PC-3 (cell line): ENCODE results near the gene CERT1. TPM values are rescaled to one million over a fixed set of nuclear protein-coding genes. Genes with fewer than 3 reads are reported as not detected.

Source experiments
- ATAC-seq: fragments of 200-7000 bp; cut with Tn5 transposase; 2 replicates; pipeline ENCODE4 v1.9.1; 2020; ENCODE audit warnings: mild to moderate bottlenecking, moderate library complexity
- BruUV-seq: library from RNA; stranded (reverse); fragments of 400-500 nt; replicated peaks from 2 replicates; lab custom pipeline; 2021; lab: Mats Ljungman, UMichigan
- CTCF ChIA-PET: fragments of 300-600 bp; sonication (Branson Sonifier 250); formaldehyde crosslinking; loops from one replicate; lab custom pipeline; 2022; ENCODE audit warnings: antibody characterized with exemption; lab: Charles Lee
- POLR2A ChIA-PET: fragments of 300-600 bp; sonication (Branson Sonifier 250); formaldehyde crosslinking; loops from one replicate; lab custom pipeline; 2022; ENCODE audit warnings: antibody characterized with exemption; ENCODE audit not compliant: unreplicated experiment; lab: Charles Lee
- DNase-seq: peaks from one replicate; pipeline ENCODE4 v3.0.0-alpha.2; 2015
- H2AFZ ChIP-seq: fragments of 300-600 bp; sonication (generic); 2 replicates; pipeline ENCODE4 v1.6.0; 2016; ENCODE audit warnings: antibody characterized with exemption, low read length
- H3F3A ChIP-seq: fragments of 300-600 bp; sonication (generic); one replicate; pipeline ENCODE4 v1.6.0; 2017; ENCODE audit warnings: antibody characterized with exemption, low read length, control low read depth, mild to moderate bottlenecking; ENCODE audit not compliant: unreplicated experiment
- H3K27ac ChIP-seq: fragments of 300-600 bp; sonication (generic); 2 replicates; pipeline ENCODE4 v1.5.1; 2016; ENCODE audit warnings: mild to moderate bottlenecking, low read length
- H3K27me3 ChIP-seq: fragments of 300-600 bp; sonication (generic); 2 replicates; pipeline ENCODE4 v1.6.1; 2016; ENCODE audit warnings: low read length, mixed read lengths
- H3K36me3 ChIP-seq: fragments of 300-600 bp; sonication (generic); 2 replicates; pipeline ENCODE4 v1.6.1; 2016; ENCODE audit warnings: low read depth, mixed run types, low read length, mixed read lengths
- H3K4me1 ChIP-seq: fragments of 300-600 bp; sonication (generic); 2 replicates; pipeline ENCODE4 v1.5.1; 2016; ENCODE audit warnings: low read length; ENCODE audit not compliant: insufficient read depth
- H3K4me2 ChIP-seq: fragments of 300-600 bp; sonication (generic); 2 replicates; pipeline ENCODE4 v1.6.0; 2016; ENCODE audit warnings: low read length
- H3K4me3 ChIP-seq: fragments of 300-600 bp; sonication (generic); 2 replicates; pipeline ENCODE4 v1.5.1; 2016; ENCODE audit warnings: mild to moderate bottlenecking, low read length, mixed read lengths
- H3K79me2 ChIP-seq: fragments of 300-600 bp; sonication (generic); 2 replicates; pipeline ENCODE4 v1.6.1; 2017; ENCODE audit warnings: low read length, mixed read lengths
- H3K9ac ChIP-seq: fragments of 300-600 bp; sonication (generic); 2 replicates; pipeline ENCODE4 v1.6.0; 2016; ENCODE audit warnings: mild to moderate bottlenecking, low read length
- H3K9me2 ChIP-seq: fragments of 300-600 bp; sonication (generic); replicated peaks from 2 replicates; pipeline ENCODE4 v1.6.1; 2016; ENCODE audit warnings: mixed run types, low read length, mixed read lengths
- H3K9me3 ChIP-seq: fragments of 300-600 bp; sonication (generic); 2 replicates; pipeline ENCODE4 v1.6.1; 2016; ENCODE audit warnings: low read length, mixed read lengths
- H4K20me1 ChIP-seq: fragments of 300-600 bp; sonication (generic); 2 replicates; pipeline ENCODE4 v1.6.1; 2016; ENCODE audit warnings: low read length, mixed read lengths
- EZH2 ChIP-seq: fragments of 300-600 bp; sonication (generic); IDR thresholded peaks from one replicate; pipeline ENCODE4 v1.6.1; 2017; ENCODE audit warnings: antibody characterized with exemption, mild to moderate bottlenecking, low read length; ENCODE audit not compliant: unreplicated experiment
- EZH2phosphoT487 ChIP-seq: fragments of 300-600 bp; sonication (generic); IDR thresholded peaks from 2 replicates; pipeline ENCODE4 v1.6.1; 2018; ENCODE audit warnings: mild to moderate bottlenecking, antibody characterized with exemption, low read length, borderline replicate concordance
- intact Hi-C: fragments of 100-400 bp; cut with micrococcal nuclease; formaldehyde crosslinking; loops from 2 replicates; pipeline ENCODE4 v1.9.0; 2023
- total RNA-seq: library from RNA; depleted of rRNA; stranded (reverse); fragments of >200 nt; gene quantifications from 2 replicates; pipeline ENCODE4 v1.2.3, GENCODE V29; 2014
- TF ChIP-seq, protein P1 (sequence below): fragments of 300-600 bp; sonication (generic); conservative IDR thresholded peaks from 2 replicates; pipeline ENCODE4 v1.5.1; 2017; ENCODE audit warnings: antibody characterized with exemption, low read depth, mild to moderate bottlenecking, low read length

CERT1 gene
- total RNA-seq, 1 experiment from 2014 or later: 5.6 TPM

DNA sequence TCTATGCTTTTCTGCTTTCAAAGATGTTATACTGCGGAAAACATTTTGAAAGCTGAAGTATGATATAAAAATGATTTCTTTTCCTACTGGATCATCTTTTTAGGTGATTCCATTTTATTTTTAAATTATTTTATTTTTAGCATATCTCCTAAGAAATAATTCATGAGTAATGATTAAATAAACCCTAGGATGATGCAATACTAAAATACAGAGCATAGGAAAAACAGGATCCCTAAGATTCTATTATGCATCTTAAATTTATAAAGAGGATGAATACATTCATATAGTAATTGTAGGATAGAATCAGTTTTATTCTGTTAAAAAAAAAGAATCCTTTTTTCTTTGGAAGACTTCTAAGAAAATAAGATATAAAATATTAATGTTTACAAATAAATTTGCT is 11.1 kb upstream of the CERT1 start:
- H3K79me2 ChIP-seq: peaks cover 79% of the 10 kb centered on the region
- DNase-seq: no peak
- ATAC-seq: no peak
- no peak overlapping the region for H2AFZ ChIP-seq
- no peaks in the 10 kb centered on the region for H3K9me2 ChIP-seq
- peaks cover 10% of the 10 kb centered on the region for H3K36me3 ChIP-seq
- TF ChIP-seq, protein P1, sequence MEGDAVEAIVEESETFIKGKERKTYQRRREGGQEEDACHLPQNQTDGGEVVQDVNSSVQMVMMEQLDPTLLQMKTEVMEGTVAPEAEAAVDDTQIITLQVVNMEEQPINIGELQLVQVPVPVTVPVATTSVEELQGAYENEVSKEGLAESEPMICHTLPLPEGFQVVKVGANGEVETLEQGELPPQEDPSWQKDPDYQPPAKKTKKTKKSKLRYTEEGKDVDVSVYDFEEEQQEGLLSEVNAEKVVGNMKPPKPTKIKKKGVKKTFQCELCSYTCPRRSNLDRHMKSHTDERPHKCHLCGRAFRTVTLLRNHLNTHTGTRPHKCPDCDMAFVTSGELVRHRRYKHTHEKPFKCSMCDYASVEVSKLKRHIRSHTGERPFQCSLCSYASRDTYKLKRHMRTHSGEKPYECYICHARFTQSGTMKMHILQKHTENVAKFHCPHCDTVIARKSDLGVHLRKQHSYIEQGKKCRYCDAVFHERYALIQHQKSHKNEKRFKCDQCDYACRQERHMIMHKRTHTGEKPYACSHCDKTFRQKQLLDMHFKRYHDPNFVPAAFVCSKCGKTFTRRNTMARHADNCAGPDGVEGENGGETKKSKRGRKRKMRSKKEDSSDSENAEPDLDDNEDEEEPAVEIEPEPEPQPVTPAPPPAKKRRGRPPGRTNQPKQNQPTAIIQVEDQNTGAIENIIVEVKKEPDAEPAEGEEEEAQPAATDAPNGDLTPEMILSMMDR: no peak
- TF ChIP-seq EZH2phosphoT487 (no peak), EZH2 (no peak)
- intact Hi-C loops: no loop called here
- H3K27me3 ChIP-seq: no peaks in the 10 kb centered on the region
- no peaks in the 10 kb centered on the region for H3F3A ChIP-seq
- no peak overlapping the region for H3K4me3 ChIP-seq
- no peak overlapping the region for H3K4me2 ChIP-seq
- no peaks in the 10 kb centered on the region for H4K20me1 ChIP-seq
- no TSS peak for BruUV-seq
- peaks cover 18% of the 10 kb centered on the region for H3K4me1 ChIP-seq
- no peak overlapping the region for H3K9ac ChIP-seq
- ChIA-PET CTCF (no interaction called here), POLR2A (no interaction called here)
- 0 out of 2 replicates have a peak, but pooled peaks cover 7% of the 10 kb centered on the region for H3K9me3 ChIP-seq
- no peak overlapping the region for H3K27ac ChIP-seq

DNA sequence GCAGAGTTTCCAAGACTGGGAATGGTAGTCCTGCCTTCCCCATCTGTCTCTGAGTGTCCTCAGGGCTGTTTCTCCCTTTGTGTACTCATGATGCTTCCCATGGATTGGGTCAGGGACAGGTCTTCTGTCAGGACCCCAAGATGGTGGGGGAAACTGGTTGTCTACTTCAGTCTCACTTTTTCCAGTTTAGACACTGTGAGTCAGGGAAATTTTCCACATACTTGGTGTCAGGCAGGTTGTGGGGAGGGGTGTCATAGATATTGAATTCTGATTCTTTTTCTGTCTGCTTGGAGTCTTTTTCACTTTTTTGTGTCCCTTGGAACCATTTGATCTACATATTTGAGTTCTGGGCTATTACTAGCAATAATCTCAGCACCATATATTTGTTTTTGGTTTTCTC is 10.6 kb upstream of the CERT1 start:
- CTCF ChIA-PET: no interaction called here
- ATAC-seq (no peak), DNase-seq (peak; percentile 4)
- 0 out of 2 replicates have a peak, but pooled peaks cover 7% of the 10 kb centered on the region for H3K9me3 ChIP-seq
- POLR2A ChIA-PET: no interaction called here
- peaks cover 18% of the 10 kb centered on the region for H3K4me1 ChIP-seq
- no peak overlapping the region for H2AFZ ChIP-seq
- peaks cover 10% of the 10 kb centered on the region for H3K36me3 ChIP-seq
- H3K9me2 ChIP-seq: no peaks in the 10 kb centered on the region
- no TSS peak for BruUV-seq
- peaks cover 84% of the 10 kb centered on the region for H3K79me2 ChIP-seq
- H3K27me3 ChIP-seq: no peaks in the 10 kb centered on the region
- intact Hi-C loops: no loop called here
- no peak overlapping the region for H3K4me2 ChIP-seq
- H4K20me1 ChIP-seq: no peaks in the 10 kb centered on the region
- no peak for TF ChIP-seq EZH2phosphoT487
- TF ChIP-seq, protein P1: no peak
- TF ChIP-seq EZH2: no peak
- H3K9ac ChIP-seq: no peak overlapping the region
- H3F3A ChIP-seq: no peaks in the 10 kb centered on the region
- H3K27ac ChIP-seq: no peak overlapping the region
- no peak overlapping the region for H3K4me3 ChIP-seq

DNA sequence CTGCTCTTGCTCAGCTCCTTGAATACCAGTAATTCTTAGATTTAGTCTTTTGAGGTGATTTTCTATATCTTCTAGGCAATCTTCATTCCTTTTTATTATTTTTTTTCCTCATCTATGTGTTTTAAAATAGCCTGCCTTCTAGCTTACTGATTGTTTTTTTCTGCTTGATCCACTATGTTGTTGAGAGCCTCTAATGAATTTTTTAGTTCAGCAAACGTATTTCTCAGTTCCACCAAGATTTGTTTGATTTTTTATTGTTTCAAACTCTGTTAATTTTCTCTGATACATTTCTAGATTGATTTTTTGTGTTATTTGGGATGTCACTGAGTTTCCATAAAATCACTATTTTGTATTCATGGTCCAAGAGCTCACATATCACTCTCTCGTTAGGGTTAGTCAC is 9.8 kb upstream of the CERT1 start:
- no peak overlapping the region for H3K27ac ChIP-seq
- H3K79me2 ChIP-seq: peaks cover 84% of the 10 kb centered on the region
- H3K4me3 ChIP-seq: no peak overlapping the region
- DNase-seq: no peak
- BruUV-seq: no TSS peak
- no peak for ATAC-seq
- H3K9me2 ChIP-seq: no peaks in the 10 kb centered on the region
- ChIA-PET POLR2A (no interaction called here), CTCF (no interaction called here)
- no peak overlapping the region for H3K4me2 ChIP-seq
- H3K27me3 ChIP-seq: no peaks in the 10 kb centered on the region
- no peak for TF ChIP-seq EZH2phosphoT487
- TF ChIP-seq, protein P1: no peak
- no peak for TF ChIP-seq EZH2
- H3K9me3 ChIP-seq: 0 out of 2 replicates have a peak, but pooled peaks cover 7% of the 10 kb centered on the region
- no peak overlapping the region for H2AFZ ChIP-seq
- H3F3A ChIP-seq: no peaks in the 10 kb centered on the region
- H3K36me3 ChIP-seq: peaks cover 10% of the 10 kb centered on the region
- H4K20me1 ChIP-seq: no peaks in the 10 kb centered on the region
- intact Hi-C loops: no loop called here
- H3K4me1 ChIP-seq: peaks cover 18% of the 10 kb centered on the region
- H3K9ac ChIP-seq: no peak overlapping the region
